Inflammatory macrophage treated with lipopolysaccharide for 4 hours (primary cell): ENCODE measurements around the gene GFAP.

Experiments
- DNase-seq: peaks from one replicate; pipeline ENCODE4 v3.0.0-alpha.2; 2020

The GFAP gene

DNA sequence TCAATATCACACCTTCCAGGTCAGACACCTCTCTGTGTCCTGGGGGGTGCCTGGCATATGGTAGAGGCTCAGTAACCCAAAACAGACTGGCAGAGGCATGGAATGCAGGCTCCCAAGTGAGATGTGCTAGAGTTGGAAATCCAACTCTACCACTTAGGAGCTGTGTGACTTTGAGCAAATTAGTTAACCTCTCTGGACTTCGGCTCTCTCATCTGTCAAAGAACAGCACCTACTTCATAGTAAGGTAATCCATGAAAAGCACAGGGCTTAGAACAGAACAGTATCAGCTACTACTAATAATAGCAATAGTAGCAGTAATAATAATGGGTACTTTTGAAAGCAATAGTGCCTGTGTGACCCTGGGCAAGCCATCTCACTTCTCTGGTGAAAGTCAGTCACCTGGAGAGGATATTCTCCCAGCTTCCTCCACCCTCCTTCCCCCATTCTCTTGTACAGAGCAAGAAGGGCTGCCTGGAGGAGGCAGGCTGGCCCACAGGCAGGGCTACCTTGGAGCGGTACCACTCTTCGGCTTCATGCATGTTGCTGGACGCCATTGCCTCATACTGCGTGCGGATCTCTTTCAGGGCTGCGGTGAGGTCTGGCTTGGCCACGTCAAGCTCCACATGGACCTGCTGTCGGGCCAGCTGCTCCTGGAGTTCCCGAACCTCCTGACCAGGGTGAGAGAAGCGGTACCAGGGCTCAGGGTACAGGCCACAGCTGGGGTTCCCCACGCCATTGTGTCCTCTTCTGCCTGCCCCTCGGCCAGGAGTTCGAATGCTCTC lies 2.3 kb downstream of the GFAP start:
- DNase-seq = no peak

DNA sequence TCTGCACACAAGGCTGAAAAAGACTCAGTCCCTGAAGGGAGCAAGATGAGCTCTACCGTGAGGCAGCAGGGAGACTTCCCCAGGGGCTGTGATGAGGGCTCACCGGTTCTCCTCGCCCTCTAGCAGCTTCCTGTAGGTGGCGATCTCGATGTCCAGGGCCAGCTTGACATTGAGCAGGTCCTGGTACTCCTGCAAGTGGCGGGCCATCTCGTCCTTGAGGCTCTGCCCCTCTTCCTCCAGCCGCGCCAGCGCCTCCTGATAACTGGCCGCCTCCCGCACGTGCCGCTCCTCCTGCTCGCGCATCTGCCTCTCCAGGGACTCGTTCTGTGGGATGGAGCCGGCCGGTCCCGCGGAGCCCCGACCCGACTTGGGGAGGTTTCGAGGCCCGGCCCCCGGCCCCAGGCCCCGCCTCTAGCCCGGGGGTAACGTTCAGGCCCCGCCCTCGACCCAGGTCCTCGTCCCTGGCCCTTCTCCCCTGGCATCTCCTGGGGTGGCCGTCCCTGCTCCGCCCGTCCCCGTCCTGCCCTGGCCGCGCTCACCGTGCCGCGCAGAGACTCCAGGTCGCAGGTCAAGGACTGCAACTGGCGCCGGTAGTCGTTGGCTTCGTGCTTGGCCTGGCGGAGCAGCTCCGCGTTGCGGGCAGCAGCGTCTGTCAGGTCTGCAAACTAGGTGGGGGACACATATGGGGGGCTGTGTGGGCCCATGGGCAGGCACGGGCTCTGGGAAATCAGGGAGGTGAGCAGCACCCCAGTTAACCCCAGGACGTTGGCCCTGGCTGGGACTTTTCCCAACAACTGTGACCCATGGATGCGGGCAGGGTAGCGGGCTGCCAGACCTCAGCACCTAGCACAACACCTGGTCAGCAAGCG lies 3.9 kb downstream of the GFAP start:
- peak; percentile 45 for DNase-seq

DNA sequence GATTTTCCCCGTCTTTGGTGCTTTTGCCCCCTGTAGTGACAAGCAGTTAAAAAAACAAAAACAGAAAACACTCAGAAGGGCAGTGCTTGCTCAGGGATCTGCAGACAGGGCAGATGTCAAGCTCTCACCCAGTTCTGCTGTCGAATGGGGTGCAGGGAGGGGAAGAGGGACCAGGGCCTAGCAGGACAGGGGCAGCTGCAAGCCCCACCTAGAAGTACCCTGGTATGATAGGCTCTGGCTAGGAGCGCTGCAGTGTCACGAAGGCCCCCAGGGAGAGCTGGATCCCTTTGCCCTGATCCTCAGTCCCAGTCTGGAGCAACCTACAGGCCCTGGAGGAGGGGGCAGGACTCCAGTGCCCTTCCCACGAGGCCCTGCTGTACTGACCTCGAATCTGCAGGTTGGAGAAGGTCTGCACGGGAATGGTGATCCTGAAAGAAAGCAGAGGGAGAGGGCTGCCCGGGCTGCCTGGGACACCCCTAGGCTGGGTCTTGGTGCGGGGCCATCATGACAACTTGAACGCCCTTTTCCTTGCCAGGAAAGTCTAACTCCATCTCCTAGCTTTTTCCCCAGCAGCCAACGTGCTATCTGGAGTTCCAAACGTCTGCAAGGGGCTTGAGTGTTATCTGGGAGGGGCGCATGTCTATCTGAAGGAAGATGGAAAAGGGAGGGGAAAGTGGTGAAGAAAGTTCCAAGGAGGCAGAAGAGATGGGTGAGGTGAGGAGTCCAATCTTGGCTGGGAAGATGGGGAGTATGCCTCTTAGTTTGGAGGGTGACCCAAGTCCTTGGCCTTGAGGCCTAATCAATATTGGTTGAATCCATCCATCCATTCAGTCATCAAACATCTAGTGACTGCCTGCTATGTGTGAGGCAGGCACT lies 4.8 kb downstream of the GFAP start:
- DNase-seq = no peak

DNA sequence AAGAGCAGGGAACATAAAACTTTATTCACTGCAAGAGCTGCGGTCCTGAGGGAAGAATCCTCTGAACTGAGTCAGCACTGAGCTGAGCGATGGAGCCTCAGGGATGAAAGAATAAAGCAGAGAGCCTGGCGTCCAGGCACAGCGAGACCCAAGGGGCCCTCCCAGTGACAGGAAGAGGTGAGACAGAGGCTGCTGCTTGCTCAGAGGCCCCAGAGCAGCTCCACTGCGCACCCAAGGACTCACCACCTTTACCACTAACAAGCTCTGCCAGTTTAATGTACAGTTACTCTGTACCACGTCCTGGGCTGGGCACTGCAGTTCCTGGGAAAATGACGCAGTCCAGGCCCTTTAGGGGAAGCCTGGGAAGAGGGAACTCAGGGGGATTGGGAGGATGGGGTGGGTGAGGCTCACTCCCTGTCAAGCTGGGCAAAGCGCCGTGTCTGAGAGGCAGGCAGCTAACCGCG lies 5.6 kb downstream of the GFAP start:
- no peak for DNase-seq

DNA sequence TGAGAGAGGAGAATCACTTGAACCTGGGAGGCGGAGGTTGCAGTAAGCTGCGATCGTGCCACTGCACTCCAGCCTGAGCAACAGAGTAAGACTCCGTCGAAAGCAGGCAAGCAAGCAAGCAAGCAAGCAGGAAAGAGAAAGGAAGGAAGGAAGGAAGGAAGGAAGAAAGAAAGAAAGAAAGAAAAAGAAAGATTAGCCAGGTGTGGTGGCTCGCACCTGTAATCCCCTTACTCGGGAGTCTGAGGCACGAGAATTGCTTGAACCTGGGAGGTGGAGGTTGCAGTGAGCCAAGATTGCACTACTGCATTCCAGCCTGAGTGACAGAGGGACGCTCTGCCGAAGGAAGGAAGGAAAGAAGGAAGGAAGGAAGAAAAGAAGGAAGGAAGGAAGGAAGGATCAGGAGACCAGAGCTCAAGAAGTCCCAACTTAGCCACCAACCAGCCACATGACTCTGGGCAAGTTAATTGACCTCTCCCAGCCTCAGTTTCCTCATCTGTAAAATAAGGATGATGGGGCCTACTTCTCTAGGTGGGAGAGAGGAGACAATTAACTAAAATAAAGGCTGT lies 6.5 kb downstream of the GFAP start:
- DNase-seq = no peak

DNA sequence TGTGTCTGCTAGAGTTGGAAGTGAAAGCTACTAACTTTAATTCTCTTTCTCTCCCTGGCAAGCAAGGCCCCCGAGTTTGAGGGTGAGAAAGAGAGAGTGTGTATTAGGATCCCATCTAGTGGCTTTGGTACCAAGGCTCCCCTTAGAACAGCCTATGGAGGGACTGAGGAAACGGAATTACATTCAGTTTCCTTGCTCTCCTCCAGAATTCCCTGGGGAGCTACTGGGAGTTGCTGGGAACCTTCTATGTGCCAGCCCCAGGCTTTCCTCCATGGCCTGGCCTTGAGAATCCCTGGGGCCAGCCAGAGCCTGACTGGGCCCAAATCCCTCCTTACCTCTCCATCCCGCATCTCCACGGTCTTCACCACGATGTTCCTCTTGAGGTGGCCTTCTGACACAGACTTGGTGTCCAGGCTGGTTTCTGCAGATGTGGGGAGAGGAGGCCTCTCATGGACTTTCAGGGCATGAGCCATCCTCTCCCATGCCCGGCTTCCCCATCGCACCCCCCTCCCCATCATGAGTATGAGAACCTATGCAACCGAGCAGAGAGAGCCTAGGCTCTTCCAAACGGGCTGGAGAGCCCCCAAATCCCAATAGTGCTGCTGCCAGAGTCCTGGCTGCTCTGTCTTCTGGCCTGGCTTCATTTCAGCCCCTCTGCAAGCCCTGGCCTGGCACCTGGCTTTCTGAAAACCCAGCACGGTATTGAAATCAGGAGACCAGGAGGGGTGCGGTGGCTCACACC lies 7.4 kb downstream of the GFAP start:
- DNase-seq = no peak

DNA sequence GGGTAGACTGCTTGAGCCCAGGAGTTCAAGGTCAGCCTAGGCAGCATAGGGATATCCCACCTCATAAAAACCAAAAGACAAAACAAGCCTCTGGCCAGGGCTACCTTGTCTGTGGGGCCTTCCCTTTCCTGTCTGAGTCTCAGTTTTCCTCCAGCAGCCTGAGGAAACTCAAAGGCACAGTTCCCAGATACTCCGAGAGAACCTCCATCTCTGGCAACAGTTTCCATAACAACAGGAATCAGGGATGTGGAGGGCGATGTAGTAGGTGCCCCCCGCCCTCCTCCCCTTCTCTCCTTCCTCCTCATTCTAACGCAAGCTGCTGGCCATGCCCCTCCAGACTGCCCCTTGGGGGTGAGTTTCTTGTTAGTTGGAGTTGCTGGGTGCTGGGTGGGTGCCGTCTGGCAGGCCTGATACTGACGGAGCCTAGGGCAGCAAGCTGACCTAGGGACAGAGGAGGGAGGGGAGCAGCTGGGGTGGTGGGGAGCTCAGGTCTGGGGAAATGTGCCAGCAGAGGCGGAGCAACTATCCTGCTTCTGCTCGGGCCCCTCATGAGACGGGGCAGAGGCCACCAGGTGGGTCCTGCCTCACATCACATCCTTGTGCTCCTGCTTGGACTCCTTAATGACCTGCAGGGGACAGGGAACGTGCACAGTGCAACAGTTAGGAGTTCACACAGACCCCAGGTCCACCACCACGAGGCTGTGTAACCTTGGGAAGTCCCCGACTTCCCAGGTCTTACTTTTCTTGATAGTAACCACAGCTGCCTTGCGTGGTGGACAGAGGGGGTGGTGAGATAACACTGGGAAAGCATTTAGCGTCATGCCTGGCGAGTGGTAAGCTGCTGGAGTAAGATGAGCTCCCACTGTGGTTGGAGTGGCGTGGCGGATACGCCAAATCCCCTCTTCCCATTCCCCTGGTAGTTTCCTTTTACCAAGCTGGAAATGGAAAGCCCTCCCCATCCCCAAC lies 8.3 kb downstream of the GFAP start:
- no peak for DNase-seq

DNA sequence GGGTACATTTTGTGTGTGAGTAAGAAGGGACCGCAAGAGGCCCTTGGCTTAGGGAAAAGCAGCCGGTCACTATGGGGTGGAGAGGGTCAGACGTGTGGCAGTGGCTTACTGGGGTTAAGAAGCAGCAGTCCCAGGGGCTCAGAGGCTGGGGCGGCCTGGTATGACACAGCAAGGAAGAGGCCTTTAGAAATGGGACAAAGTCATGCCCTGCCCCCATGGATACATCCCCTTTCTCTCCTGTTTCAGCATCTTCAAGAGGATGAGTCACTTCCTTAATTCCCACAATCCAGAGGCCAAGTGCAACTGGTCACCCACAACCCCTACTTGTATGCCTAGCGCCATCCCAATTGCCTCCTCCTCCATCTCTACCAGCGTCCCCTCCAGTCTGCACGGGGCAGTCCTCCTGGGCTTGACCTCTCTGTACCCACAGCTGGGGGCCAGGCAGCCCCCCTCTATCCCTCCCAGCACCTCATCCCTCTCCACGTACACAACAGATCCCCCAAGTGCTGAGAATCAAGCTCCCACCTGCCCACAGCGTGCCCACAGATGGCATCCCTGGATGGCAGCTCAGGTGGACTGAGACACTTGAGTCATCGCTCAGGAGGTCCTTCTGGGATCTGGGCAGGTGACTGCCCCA lies 9.2 kb downstream of the GFAP start:
- DNase-seq = peak; percentile 77

DNA sequence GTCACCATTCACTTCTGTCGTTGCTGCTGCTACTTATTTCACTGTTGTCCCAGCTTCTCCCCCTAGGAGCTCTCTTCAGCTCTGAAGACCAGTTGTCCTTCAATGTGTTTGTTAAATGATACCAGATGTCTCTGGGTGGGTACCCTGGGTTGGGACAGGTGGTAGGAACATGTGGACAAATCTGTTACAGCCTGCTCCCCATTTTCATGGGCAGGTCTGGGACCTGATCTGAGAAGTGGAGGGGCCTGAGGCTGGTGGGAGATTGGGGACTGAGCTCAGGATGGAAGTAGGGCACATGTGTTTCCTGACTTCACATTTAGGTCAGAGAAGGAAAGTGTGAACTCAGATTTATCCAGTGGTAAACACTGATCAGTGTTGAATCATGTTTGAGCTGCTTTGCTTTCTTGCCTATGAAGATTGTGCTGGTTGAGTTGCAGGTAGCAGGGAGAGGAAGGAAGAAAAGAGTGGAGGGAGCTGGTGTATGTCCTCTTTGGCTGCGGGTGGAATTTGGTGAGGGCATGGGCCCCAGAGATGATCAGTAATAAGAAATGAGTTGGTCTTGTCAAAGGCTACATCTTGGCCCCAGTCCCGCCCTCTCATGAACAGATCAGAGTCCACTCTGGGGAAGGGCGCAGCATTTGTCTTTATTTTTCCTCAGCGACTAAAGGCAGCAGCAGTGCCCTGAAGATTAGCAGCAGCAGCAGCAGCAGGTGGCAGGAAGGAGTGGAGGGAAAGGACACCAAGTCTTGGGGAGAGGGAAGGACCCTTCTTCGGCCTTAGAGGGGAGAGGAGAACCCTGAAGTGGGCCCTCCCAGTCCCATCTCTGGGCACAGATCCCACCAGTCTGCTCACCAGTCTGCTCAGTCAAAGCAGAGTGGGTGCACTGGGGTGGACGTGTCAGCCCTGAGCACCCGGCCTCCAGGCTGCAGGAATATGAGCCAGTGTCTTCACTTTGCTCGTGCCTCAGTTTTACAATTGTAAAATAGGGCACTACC lies 10.0 kb downstream of the GFAP start:
- DNase-seq = no peak

DNA sequence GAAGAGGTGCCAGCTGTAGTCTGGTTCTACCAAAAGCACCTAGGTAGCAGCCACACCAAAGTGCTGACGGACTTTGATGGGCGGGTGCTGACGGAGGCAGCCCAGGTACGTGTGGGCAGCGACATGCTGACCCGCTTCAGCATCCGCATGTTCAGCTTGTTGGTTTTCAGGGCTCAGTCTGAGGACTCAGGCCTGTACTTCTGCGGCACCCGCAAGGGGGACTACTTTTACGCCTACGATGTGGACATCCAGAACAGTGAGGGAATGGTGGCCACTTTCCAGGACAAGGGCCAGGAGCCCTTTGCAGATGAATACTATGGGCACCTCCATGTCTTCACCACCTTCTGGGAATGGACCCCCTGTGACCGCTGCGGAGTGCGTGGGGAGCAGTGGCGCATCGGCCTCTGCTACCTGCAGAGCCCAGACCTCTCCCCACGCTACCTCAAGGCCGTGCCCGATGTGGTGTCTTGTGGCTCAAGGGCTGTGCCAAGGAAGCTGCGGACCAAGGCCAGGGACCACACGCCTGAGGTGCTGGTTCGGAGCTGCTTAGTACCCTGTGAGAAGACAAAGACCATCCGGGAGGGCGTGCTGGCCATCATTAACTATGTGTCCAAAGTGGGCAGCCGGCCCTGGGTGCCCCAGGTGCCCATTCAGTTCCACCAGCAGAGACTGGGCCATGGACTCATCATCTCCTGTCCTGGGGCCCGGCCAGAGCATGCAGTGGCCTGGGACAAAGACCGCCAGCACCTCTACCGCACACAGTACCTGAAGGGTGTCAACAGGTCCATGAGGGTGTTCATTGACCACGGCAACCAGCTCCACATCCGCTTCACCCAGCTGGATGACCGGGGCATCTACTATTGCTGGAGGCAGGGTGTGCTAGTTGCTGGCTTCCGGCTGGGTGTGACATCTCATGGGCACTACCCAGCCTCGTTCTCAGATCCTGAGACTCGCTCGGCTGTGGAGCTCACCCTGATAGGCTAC lies 11.0 kb downstream of the GFAP start:
- DNase-seq = no peak

DNA sequence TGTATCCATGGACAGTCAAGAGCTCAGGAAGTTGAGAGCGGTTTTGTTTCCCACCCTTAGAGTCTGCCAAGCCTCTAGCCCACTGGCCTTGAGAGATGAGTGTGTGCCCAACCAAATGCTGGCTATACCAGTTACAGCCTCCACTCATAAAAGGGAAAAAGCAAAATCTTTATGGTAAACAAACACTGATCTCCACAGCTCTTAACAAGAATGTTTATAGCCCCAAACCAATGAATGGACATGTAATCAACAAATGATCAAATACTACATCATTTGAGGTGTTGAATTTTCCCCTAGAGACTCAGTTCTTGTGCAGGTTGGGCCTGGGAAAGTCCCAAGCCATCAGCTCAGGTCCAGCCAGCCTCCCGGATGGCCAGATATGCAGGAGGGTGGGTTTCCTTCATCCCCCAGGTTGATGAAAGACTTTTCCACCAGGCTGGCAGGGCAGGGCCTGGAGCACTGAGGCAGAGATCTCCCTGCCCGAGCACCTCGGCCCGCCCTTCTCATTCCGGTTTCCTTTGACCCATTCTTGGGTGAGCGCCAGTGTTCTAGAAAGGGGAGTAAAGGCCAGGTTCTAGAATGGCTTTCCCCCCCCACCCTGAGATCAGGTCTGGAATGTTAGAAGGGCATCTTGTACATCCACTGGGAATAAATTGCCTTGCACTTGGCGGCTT lies 12.2 kb downstream of the GFAP start:
- no peak for DNase-seq

DNA sequence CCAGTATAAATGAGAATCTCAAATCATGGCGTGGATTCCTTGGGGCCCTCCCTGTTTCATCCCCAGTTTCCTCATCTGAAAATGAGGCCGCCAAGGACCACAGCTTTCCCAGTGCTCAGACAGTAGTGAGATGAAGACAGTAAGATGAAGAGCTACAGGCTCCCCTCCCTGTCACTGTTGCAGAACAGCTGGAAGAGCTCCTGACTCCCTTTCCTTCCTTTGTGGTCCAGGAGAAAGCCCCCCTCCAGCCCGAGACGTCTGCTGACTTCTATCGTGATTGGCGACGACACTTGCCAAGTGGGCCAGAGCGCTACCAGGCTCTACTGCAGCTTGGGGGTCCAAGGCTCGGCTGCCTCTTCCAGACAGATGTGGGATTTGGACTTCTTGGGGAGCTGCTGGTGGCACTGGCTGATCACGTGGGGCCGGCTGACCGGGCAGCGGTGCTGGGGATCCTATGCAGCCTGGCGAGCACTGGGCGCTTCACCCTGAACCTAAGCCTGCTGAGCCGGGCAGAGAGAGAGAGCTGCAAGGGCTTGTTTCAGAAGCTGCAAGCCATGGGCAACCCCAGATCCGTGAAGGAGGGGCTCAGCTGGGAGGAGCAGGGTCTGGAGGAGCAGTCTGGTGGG lies 13.1 kb downstream of the GFAP start:
- DNase-seq = no peak

DNA sequence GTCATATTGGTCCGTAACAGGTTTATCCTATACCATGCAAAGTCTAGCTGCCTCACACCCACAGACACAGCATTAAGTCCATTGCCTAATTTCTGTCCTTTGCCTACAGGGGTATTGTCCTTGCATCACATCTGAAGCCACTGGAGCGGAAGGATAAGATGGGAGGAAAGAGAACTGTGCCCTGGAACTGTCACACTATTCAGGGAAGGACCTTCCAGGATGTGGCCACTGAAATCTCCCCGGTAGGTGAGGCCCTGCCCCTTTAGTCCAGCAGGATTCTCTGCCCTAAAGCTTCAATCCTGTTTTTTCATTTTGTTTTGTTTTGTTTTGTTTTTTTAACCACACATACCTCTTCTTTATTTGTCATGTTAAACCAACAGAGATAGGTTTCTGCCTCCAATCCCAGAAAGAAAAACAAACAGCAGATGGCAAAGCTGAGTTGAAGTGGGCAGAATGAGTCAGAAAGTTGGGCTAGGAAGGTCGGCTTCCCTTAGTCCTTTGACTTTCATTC lies 13.8 kb downstream of the GFAP start:
- DNase-seq = peak; percentile 62

DNA sequence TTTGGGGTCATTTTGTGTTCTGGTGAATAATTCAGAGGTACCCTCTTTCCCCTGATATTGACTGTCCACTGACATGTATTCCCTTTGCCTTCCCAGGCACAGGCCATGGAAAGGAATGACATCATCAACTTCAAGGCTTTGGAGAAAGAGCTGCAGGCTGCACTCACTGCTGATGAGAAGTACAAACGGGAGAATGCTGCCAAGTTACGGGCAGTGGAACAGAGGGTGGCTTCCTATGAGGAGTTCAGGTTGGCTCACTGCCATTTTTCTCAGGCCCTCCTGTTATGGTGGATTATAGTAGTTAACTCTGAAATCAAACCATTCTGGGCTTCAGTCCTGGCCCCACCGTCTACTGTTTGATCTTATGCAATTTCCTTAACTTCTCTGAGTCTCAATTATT lies 14.4 kb downstream of the GFAP start:
- DNase-seq = peak; percentile 8

DNA sequence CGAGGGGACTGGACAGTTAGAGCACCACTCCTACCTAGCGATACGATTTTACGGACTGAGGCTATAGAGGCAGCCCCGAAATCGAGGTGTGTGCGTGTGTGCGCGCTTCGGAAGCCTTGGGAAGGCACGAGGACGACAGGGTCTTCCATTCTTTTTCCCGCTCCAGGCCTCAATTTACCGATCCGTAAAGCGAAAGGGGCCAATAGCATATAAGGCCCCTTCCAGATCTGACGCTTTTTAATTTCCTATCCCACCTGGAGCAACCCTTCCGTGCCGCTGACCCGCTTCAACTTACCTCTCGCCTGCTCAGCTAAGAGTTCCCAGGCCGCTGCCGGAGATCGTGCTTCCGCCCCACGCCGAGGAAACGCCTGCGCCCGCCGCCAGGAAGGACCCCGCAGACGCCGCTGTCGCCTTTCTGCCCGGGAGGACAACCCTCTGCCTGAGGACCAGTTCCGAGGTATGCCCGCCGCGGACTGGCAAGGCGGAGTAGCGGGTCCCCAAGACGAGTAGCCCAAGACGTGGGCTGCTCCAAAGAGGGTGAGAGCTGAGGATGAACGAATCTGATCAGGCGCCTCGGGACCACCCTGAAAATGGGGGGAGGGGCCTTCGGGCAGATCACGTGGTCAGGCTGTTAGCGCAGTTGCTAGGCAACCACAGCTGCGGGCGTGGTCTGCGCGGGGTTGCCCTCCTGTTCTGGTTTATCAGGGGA lies 16.1 kb downstream of the GFAP start, which contains the start of gene EFTUD2:
Gene EFTUD2, minus strand, starts transcription at position 372 of the 709 bp plus-strand sequence. CDS start 4,924 bp downstream, outside the sequence.
- peak; percentile 86 for DNase-seq

DNA sequence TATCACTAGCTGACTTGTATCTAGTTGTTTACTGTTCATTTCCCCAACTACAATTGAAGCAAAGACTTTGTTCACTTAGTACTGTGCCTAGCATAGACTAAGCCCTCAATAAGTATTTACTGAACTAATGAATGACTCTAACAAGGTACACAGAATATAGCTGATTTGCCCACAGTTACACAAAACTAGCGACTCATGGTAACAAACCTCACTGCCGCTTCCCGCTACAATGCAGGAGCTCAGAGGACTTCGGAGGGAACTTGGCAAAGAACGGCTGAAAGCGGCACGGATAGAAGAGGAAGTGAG lies 16.6 kb downstream of the GFAP start:
- peak; percentile 76 for DNase-seq
